HPDE6-E6E7 (cell line): Measurements from ENCODE around the gene RCOR1.
A peak's percentile ranks its signal among the peaks of the same experiment; 100 is the strongest.
"Not testable (repeated sequence)": the region's sequence is repeated elsewhere in the genome, so short reads cannot be mapped to it uniquely, and the experiment has no call there.

Experiments
- DNase-seq: peaks from one replicate; pipeline ENCODE4 v3.0.0; 2011; ENCODE audit warnings: missing footprints; ENCODE audit errors: extremely low spot score

RCOR1 gene

GRCh38 chr14:102629808-102630350, 37.4 kb downstream of the RCOR1 start:
- DNase-seq: no peak

DNA sequence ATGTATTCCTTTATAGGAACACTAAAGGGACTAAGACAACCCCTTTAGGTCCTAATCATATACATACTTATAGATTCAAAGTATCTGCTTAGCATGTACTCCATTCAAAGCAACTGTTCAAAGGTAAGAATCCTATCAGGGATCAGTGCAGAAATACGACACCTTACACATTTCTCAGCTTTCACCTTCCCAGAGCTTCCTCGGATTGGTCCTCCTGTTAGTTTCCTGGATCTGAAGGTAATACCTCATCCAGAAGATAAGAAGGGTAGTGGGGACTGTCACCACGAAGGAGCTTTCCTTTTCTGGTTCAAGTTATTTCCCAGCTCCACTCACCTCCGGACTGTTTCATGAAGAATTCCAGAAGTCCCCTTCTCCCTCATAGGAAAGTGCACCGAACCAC, 38.0 kb downstream of the RCOR1 start:
- no peak for DNase-seq

GRCh38 chr14:102630881-102631280, 38.4 kb downstream of the RCOR1 start:
- DNase-seq: no peak

DNA sequence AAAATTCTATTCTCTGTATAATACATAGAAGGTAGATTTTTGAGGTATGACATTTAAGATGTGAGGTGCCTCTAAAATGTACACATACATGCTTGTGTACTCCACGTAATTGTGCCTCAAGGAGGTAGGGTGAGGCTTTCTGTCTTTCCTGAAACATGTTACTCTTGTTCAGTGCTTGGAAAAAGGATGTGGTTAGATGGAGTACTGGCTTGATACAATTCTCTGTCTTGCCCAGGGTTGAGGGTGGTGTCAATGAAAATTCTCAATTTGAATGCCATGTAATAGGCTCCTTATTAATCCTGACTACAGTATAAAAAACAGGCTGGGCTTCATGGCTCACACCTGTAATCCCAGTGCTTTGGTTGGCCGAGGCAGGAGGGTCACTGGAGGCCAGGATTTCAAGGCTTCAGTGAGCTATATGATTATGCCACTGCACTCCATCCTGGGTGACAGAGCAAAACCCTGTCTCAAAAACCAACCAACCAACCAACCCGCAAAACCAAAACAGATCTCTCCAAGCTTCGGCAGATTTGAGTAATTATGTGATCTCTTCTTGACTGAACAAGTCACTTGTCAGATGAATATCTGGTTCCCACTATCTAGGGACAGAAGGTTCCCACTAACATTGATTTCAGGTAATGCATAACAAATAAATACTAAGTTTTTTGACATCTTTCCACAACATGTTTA, 41.6 kb downstream of the RCOR1 start:
- no peak for DNase-seq

- DNase-seq: not testable (repeated sequence)
Measured at GRCh38 chr14:102639611-102640010, 47.2 kb downstream of the RCOR1 start.

DNA sequence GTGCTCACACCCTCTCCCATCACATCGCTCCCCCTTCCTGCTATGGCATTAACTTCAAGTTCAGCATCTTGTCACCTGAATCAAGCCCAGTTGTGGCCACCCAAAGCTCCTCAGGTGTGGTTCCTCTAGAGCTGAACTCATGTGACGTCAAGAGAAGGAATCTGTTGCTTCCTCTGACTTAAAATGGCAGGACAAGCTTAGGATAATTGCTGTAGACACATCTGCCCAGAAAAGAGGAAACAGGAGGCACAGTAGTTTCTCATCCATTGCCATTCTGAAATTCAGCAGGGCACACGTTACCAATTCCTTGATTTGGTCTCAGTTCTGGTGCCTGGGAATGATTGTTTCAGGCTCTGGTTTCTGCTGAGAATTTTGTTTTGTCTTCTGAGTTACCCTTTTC, 52.1 kb downstream of the RCOR1 start:
- DNase-seq: no peak

- DNase-seq: no peak
Measured at GRCh38 chr14:102645746-102646440, 53.4 kb downstream of the RCOR1 start.

DNA sequence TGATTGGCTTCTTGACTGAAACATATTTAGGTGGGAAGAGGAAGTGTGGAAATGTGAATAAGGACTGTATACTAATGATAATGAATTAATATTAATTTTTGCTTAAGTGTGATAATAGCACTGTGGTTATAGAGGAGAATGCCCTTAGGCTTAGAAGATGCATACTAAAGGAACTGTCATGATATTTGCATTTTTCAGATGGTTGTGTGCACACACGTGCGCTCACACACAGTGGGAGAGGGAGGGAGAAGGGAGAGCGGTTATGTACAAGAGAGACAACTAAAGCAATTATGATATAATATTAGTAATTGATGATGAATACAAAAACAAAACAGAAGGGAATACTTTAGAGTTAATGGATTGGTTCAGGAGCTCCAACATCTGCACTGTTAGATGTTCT, 54.2 kb downstream of the RCOR1 start:
- DNase-seq: no peak

DNA sequence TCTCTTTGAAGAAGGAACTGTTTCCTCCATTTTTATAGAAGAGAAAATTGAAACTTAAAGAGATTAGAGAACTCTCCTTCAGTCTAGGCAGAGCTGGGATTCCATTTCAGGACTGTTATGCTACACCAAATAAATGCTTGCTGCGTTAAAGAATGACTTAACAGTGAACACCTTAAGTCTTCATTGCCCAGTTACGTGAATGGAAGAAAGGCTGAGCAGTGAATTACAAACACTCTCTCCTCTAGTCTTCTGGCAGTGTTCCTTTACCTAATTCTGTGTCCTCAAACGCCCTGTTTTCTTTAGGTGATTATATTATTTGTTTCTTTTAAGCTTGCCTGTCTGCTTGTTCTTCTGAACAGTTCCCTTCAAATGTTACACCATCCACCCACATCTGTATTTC, 59.7 kb downstream of the RCOR1 start:
- DNase-seq: no peak

DNA sequence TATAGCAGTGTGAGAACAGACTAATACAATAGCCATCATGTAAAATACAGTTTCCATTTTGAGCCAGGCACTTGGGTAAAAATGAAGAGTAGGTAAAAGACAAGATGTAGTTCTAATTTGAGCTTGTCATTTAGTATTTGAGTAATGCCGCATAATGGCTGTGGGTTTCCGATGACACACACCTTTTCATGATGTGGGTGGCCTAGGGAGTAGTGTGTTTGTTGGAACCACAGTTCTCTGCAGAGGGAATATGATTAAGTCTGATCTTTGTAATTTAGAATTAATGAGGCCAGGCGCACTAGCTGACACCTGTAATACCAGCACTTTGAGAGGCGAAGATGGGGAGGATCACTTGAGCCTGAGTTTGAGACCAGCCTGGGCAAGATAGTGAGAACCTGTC, 61.8 kb downstream of the RCOR1 start:
- DNase-seq: peak; percentile 55

- DNase-seq: peak; percentile 56
Measured at GRCh38 chr14:102655137-102655536, 62.7 kb downstream of the RCOR1 start.

- no peak for DNase-seq
Measured at GRCh38 chr14:102659797-102660196, 67.3 kb downstream of the RCOR1 start.

DNA sequence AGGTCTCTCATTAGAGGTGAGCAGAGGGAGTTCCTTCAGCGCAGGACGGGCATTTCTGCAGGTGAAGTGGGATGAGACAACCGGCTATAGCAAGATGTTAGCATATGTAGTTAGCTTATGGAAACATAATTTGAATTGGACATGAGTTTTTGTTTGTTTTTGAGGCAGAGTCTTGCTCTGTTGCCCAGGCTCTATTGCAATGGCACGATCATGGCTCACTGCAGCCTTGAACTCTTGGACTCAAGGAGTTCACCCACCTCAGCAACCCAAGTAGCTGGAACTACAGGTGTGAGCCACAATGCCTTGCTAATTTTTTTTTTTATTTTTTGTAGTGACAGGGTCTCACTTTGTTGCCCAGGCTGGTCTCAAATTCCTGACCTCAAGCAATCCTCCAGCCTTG, 69.2 kb downstream of the RCOR1 start:
- no peak for DNase-seq

- no peak for DNase-seq
Measured at GRCh38 chr14:102662636-102663430, 70.4 kb downstream of the RCOR1 start.

DNA sequence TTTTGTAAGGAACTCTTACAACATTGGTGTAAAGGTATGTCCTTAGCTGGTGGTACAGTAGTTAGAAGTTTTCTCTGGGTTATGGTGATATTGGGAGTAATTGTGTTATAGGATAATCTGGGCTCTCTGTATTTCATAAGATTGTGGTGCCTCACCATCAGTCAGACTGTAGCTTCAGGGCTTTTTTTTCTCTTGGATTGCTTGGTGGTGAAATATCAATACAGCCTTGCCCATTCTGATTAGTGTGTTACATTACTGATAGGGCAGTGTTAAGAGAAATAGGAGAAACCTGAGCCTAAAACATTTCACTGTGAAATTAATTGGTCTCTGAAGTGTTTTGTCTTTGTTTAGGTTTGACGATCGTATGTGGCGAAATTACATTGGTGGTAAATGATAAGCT, 71.0 kb downstream of the RCOR1 start:
- no peak for DNase-seq

- no peak for DNase-seq
Measured at GRCh38 chr14:102665621-102666020, 73.2 kb downstream of the RCOR1 start.

GRCh38 chr14:102666635-102667034, 74.2 kb downstream of the RCOR1 start:
- DNase-seq: no peak

GRCh38 chr14:102667703-102668102, 75.3 kb downstream of the RCOR1 start:
- no peak for DNase-seq

DNA sequence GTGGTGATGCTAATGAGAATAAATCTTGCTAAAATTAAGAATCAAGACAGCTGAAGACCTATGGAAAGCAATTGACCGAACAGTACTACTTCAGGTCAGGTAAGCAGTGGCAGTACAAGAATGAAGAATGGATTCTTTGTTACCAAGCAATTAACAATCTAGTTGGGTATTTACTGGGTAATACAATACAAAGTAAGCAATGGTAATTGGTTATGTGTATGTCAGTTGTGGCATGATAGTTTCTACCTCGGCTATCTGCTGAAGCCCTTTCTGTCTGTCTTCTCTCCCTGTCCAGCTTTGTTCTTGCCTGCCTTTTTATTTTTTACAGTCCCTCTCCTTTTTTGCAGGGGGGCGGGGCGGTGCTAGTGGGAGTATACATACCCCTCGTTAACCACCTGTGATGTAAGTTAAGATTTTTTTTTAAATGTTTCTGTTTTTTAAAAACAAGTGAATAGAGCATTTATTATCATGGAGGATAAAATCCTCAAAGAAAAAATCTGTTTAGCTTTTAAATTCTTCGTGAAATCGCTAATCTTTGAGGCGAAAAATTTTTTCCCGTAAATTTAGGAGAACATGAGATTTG, 75.9 kb downstream of the RCOR1 start:
- no peak for DNase-seq

DNA sequence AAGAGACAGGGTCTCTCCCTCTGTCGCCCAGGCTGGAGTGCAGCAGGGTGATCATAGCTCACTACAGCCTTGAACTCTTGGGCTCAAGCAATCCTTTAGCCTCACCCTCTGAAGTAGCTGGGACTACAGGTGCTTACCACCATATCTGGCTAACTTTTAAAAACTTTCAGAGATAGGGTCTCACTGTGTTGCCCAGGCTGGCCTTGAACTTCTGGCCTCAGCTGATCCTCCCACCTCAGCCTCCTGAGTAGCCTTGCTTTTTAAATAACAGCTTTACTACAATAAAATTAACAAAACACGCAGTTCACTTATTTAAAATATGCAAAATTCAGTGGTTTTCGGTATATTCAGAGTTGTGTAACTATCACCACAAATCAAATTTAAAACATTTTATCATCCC, 79.0 kb downstream of the RCOR1 start:
- DNase-seq: no peak

DNA sequence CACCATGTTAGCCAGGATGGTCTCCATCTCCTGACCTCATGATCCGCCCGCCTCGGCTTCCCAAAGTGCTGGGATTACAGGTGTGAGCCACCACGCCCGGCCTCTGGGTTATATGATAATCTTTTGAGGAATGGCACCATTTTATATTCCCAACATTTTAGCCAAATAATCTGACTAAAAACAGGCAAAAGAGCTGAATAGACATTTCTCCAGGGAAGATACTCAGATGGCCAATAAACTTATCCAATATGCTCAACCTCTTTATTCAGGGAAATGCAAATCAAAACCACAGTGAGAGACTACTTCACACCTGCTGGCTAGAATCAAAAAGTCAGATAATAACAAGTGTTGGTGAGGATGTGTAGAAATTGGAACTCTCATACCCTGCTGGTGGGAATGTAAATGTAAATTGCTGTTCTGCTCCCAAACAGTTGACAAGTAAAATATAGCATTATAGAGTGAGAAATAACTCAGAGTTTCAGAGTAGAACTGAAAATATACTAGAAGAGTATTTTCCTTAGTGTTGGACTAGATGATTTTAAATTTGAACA, 80.0 kb downstream of the RCOR1 start:
- no peak for DNase-seq

DNA sequence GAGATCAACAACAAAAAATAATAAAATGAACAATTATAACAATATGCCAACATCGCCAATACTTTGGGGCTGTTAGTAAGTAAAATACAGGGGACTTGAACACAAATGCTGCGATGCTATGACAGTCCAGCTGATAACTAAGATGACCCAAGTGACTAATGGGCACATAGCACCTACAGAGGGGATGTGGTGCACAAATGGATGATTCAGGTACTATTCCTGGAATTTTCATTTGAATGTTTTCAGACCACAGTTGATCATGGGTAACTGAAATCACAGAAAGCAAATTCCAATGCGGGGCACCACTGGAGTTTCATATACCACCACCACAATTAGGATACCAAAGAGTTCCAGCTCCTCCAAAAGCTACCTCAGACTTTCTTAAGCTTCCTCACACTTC, 82.9 kb downstream of the RCOR1 start:
- no peak for DNase-seq
